Transverse colon (tissue), 3 donors: ENCODE data around the gene SLC25A51.

Source experiments
- CTCF ChIP-seq, 5 experiments: fragments of 200-600 bp in 3 of 5; fragments of 450-650 bp in 2 of 5; sonication (generic) in 3 of 5; IDR thresholded peaks; 1 replicate in 2 of 5; 2 replicates in 3 of 5; pipeline ENCODE4 v1.5.1; 2016 to 2017; ENCODE audit warnings: antibody characterized with exemption in 5 of 5, inconsistent platforms in 3 of 5, mild to moderate bottlenecking in 2 of 5, moderate library complexity in 1 of 5
- POLR2A ChIP-seq: fragments of 450-650 bp; IDR thresholded peaks from one replicate; pipeline ENCODE4 v1.6.1; 2016; ENCODE audit warnings: antibody characterized with exemption, mild to moderate bottlenecking, moderate library complexity

GRCh38 chr9:37952731-37953130, 48.8 kb upstream of the SLC25A51 start:
- TF ChIP-seq CTCF (IDR thresholded peaks at IDR 0.05) (no peak), POLR2A (no peak)
